Stimulated activated CD8-positive, alpha-beta memory T cell treated with anti-CD3 and anti-CD28 coated beads, Interleukin-12 subunit alpha, Interleukin-12 subunit beta, amount 100 ng/mL, for 24 hours (primary cell): ENCODE results near the gene GGT6.
A peak's percentile ranks its signal among the peaks of the same experiment; 100 is the strongest.

Experiments
- DNase-seq: peaks from one replicate; pipeline ENCODE4 v3.0.0-alpha.2; 2020; ENCODE audit errors: extremely low read depth

The GGT6 gene

DNA sequence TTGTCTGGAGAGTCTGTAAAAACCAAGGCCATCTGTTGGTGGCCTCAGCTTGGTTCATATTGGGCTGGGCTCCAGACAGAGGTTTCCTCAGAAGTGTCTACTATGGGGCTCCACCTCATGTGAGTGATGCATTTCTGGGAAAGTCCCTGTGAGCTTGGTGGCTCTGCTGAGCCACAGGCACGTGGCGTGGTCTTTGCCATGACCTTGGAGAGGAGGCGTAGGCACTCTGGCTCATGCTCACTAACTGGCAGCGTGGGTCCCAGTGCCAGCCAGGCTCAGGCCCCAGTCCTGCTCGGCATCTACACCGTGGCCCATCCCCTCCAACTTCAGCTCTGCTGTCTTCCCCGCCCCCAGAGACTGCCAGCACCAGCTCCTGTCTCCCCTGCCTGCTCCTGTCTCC lies 13.3 kb upstream of the GGT6 start:
- peak; percentile 39 for DNase-seq

DNA sequence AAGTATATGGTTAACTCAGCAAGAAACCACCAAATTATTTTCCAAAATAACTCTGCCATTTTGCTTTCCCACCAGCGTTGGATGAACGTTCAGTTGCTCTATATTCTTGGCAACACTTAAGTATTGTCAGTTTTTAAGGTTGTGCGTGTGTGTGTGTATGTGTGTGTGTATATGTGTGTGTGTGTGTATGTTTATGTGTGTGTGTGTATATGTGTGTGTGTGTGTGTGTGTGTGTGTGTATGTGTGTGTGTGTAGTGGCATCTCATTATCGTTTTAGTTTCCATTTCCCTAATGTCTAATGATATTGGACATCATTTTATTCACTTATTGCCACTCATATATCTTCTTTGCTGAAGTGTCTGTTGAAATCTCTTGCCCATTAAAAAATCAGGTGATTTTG lies 12.7 kb upstream of the GGT6 start:
- DNase-seq, result no peak

DNA sequence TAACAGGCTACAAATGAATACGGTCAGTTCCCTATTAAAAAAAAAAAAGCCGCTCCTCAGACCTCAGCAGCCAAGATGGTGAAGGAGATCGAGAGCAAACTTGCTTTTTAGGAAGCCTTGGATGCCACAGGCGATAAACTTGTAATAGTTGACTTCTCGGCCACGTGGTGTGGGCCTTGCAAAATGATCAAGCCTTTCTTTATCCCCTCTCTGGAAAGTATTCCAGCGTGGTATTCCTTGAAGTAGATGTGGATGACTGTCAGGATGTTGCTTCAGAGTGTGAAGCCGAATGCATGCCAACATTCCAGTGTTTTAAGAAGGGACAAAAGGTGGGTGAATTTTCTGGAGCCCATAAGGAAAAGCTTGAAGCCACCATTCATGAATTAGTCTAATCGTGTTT lies 11.8 kb upstream of the GGT6 start:
- DNase-seq, result no peak

DNA sequence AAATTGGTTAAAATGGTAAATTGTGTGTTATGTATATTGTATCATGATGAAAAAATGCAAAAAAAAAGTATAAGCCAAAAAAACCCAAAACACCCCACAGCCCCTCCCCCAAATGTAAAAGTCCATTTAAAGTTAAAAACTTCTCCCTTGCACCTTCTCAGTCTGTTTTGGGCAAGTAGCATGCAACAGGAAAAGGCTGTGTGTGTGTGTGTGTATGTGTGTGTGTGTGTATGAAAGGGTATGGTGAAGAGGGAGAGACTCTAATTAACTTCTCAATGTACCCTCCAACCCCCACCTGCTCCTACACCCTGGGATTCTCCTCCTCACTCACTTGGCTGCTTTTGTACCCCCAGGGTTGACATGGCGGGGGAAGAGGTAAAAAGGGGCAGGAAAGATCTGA lies 9.2 kb upstream of the GGT6 start:
- DNase-seq, result no peak

DNA sequence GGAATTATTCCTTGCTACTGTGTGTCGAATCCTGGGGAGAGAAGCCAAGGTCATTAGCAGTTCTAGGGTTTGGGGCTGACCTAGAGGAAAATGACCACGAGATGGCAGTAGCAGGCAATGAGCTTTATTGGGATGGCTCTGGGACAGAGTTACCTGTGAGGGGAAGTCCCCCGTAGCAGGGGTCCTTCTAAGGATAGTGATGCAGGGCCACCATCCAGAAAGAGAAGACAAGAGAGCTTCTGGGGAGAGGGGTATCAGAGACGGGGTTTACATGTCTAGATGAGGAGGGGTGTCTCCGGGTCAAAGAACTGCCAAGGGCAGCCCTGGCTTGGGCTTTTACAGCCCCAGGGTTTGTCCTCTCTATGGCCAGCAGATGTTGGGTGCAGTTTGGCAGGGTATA lies 6.4 kb upstream of the GGT6 start:
- no peak for DNase-seq

DNA sequence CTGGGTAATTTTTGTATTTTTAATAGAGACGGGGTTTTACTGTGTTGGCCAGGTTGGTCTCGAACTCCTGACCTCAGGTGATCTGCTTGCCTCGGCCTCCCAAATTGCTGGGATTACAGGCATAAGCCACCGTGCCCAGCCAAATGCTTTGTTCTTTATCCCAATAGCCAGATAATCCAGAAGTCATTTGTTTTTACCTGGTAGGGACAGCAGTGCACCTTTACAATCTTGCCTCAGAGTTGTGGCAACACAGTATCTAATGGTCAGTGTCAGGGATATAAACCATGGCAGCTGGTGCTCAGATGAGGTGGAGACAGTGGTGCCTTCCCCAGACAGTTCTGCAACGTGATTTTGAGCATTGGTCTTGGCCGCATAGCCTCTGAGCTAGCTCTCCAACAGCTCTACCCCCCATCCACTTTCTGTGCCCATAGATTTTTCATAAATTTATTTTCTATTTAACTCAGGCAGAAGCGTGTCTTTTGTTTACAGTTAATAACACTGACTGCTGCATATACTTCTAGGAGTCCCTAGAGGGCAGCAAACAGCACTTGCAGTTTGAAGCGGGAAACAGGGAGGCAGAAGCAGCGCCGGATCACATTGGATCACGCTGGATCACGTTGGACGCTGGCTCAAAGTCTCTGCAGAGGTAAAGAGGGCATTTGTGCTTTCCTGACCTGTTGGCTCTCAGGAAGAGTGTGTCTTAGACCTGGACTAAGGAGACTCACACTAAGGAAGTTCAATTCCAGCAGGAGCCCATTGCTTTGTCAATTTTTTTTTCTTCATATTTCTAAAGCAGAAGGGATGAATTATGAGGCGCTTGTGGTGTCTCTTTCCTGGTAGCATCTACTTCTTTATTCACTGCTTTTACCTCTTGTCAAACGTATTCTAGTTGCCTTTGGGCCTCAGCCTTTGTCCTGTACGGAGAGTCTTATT lies 5.1 kb upstream of the GGT6 start:
- no peak for DNase-seq

DNA sequence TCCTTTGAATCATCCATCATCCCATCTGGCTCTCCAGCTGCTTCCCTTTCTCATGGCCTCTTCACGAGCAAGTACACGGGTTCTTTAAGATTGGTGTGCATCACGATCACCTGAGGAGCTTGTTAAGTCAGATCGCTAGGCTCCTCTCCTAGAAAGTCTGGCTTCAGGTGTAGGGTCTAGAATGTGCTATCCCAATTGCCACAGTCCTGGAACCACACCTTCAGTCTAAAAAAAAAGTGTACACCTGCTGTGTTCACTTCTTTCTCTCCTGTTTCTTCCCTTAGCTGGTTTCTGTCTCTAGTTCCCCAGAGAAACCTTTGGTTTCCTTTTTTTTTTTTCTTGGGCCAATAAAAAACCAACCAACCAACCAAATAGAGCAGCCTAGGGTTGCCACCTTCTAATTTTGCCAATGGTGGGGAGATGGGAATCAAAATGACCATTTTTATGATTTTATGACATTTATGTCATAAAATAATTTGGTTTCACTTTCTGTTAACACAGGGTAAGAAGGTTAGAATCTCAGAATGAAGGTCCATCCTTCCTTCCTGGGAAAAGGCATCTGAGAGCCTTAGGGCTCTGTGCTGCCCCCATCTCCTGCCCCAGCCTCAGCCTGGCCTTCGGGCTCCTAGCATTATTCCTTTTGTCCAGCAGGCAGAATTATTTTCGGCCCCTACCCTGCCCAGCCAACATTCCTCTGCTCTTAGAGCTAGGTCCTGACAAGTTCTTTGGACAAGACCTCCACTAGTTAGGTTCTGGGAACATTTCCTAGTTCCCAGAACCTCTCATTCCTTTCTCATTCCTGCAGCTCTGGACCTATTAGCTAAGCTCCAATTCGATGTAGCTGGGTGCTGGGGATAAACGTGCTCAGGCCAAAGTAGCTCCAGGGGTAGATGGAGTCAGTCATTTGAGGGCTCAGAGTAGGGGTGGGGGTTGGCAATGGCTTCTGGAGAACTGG lies 1.9 kb upstream of the GGT6 start:
- no peak for DNase-seq

DNA sequence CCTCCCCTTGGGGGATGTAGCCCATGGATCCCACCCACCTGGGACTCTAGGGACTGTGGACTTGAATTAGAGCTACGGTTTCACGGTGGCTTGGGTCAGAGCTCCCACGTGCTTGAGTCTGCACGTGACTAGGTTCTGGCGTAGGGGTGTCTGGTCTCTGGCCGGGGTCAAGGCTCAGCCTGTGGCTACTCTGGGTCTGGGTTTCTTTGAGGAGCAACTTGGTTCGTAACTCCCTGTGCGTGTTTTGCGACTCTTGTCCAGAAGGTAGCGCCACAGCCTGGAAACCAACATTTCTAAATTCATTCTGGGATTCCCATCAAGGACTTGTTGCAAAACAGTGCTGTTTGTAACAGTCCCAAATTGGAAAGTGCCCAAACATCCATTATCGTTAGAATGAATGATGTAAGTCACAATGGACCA lies 470 bp upstream of the GGT6 start:
- DNase-seq, result no peak

DNA sequence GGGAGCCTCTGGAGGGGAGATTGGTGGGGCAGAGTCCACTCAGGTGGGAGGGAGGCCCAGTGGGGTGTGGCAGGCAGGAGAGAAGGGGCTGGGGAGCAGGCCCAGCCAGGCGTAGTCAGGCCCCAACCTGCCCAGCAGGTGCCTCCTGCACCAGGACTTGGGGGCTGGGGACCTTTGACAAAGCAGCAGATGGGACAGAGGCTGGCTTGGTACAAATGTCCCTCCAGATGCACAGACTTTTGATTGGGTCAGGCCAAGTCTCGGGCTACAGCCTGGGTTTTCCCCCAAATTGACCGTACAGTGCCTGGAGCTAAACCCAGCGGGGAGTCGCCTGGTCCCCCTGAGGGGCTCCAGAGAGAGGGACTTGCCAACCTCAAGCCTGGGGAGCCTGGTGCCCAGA lies 411 bp downstream of the GGT6 start:
- DNase-seq, result no peak

DNA sequence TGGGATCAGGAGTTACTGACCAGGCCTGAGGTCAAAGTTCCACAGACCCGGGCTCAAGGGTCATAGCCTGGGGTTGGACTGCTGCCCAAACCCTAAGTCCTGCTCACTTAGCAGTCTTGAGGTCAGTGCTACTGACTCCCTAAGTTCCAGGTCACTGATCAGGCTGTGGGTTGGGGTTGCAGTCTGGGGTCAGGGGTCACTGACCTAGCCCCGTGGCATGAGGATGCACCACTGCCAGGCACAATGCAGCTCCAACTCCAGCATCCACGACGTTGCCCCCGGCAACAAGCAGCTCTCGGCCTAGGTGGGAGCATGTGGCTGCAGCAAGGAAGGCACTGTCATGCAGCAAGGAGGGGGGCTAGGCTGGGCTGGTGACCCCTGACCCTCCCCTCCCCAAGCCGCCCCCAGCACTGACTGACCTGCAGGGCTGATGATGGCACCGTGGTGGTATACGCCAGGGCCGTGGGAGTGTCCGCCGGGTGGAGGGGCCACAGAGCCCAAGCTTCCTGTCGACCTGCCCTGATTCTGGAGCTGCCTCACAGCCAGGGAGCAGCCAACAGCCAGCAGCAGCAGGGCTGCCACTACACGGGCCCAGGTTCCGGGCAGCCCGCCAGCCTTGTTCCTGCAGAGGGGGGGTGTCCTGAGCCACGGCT lies 1.1 kb downstream of the GGT6 start:
- no peak for DNase-seq

DNA sequence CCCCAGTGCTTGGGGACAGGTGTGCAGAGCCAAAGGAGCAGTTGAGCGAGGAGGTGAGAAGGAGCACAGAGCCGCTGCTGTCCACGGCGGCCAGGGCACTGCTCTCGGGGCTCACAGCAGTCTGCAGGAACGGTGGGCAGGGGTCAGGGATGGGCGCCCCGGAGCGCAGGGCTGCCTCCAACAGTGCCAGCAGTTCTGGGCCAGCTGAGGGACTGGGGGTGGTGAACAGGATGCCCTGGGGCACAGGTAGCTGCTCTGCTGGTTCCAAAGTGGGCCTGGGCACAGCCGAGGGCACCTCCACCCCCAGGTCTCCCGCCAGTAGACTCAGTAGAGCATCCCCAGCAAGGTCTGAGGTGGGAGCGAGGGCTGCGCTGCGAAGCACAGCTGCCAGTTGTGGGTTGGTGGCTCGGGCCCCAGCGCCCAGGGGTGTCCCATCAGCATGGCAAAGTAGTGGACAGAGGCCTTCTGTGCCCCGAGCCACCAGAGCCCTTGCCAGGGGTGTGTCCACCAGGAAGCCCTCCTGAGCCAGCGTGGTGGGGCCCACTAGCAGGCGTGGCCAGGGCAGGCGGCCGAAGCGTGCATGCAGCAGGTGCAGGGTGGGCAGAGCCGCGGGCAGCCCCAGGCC lies 1.9 kb downstream of the GGT6 start:
- DNase-seq, result no peak

DNA sequence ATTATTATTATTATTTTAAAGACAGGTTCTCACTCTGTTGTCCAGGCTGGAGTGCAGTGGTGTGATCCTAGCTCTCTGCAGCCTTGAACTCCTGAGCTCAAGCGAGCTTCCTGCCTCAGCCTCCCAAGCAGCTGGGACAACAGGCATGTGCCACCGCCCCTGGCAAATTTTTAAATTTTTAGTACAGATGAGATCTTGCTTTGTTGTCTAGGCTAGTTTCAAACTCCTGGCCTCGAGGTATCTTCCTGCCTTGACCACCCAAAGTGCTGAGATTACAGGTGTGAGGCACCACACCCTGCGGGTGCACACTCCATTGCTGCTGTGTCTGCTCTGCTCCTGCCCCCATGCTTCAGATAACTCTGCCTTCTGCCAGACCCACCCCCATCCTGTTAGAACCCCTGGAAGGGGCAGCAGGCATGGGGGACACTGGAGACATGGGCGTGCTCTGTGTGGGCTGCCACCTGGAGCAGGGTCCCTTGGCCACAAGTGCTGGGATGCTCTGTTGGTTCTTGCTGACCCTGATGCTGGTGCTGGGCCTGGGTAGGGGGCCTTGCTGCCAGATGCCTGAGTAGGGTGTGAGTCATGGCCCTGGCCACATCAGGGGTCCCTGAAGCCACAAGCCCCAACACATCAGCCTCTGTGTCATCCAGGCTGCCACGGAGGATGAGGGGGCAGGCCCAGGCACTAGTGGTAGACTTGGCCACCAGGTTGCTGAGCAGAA lies 2.6 kb downstream of the GGT6 start:
- no peak for DNase-seq

DNA sequence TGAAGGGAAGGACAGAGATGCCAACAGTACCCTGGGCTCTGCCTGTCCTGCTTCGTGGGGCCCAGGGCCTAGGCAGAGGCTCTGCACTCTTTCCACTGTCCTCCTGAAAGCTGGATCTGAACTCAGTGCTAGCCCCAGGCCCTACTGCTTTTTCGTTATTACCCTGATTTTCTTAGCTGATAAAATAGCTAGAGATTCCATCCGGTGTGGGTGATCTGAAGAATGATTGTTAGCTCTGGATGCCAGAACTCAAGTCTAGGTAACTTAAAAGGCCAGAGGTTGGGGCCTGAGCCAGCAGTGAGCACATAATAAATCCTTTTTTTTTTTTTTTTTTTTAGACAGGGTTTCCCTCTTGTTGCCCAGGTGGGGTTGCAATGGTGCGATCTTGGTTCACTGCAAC lies 3.4 kb downstream of the GGT6 start:
- DNase-seq, result no peak

DNA sequence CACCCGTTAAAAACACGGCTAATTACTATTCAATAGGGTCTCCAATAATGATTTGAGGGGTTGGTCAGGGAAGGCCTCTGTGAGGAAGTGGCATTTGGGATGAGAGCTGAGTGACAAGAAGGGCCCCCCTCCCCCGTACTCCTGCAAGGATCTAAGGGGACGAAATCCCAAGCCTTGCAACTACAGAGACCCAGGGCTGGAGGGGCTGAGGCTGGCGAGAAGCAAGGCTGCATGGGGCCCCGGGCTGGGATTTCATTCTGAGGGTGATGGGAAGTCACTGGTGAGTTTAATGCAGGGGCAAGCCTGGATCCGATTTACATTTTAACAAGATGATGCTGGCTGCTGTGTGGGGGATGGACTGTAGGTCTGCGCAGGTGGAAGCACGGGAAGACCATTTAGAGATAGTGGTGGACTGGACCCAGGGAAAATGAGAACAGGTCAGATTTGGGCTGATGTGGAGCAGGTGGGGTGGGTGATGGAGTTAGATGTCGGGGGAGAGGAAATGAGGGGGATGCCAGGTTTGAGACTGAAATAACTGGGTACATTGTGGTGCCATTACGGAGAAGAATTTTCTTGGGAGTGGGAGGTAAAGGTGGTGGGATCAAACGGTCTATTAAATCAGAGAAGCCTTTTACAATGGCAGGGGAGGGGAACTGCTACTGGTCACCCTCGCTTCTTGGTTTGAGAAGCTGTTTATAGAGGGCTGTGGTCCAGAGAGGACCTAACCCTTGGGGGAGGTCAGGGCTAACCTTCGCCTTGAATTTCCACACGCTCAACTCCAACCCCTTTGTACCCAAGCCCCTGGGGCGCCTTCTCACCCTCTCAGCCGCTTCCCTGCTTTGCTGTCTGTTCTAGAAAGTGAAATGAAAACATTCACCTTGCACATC lies 4.3 kb downstream of the GGT6 start:
- no peak for DNase-seq

DNA sequence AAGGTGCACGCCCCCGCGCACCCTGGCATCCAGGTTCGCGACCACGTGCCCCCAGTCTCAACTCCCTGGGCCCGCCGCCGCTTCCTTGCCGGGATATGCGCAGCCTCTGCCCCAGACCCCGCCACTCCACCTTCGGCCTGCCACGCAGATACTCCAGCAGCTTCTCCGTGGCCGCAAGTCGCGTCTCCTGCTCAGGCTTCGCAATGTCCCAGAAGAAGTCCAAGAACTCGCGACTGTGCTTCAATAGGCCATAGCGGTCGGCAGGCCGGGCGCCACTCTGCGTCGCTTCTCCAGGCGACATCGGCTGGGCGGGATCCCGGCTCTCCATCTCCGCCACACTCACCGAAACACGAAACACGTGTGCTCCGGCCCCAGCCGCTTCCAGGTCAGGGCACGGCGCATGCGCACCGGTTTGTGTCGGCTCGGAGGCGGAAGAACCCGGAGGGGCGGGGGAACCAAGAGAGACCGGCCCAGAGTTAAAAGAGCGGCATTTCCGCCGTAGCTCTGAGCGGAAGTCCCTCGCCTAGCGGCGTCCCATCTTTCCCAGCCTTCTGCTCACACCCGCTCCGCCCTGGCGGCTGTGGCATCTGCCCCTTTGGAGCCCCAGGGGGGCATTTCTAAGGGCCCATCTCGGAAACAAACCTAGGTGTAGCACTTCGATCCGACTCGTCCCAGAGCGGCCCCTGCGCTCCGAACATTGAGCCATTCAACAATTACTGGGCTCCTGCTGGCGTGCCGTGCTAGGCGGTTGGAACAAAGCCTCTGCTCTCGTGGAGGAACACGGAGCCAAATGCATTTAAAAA lies 5.2 kb downstream of the GGT6 start, which contains the start of gene MYBBP1A:
MYBBP1A (minus strand) TSS at position 388 of the 803 bp plus-strand sequence; CDS start at position 328, 60 bp downstream.
- peak; percentile 96 for DNase-seq

DNA sequence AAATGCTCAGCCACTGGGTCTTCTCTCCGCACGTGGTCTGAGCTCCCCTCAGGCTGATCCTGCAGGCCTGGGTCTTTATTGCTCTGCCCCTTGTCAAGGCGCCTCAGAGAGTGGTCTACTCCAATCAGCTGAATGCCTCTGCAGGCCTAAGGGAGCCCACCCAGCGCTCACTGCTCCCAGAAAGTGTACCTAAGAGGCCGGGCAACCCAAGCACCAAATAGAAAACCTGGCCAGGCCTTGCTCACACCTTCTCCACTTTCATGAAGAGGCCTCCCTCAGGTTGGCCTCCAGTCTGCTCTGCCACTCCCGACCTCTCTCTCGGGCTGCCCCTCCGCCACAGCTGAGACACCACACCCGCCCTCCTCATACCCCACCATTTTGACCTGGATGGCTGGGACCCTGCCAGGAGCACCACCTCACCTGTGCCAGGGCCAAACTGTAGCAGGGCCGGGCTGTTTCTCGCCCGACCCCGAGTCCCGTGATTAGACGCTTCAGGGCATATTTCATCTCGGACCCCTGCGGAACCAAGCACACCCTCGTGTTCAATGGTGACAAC lies 5.9 kb downstream of the GGT6 start:
- DNase-seq, result no peak

DNA sequence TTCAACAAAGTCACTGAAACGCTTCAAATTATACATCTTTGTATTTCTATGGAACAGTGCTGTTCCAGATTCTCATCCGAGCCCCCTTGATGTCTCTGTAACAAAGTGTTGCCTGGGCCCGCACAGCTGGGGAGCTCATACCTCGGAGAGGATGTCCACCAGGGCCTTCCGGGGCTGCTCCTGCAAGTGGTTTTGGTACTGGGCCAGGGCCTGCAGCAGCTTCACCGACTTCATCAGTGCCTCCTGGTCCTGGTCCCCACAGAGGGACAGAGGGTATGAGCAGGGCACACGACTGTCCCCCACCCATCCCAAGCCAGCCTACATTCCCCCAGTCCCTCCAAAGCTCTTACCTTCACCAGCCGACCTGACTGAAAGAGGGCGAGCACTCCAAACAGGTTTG lies 6.7 kb downstream of the GGT6 start:
- no peak for DNase-seq

DNA sequence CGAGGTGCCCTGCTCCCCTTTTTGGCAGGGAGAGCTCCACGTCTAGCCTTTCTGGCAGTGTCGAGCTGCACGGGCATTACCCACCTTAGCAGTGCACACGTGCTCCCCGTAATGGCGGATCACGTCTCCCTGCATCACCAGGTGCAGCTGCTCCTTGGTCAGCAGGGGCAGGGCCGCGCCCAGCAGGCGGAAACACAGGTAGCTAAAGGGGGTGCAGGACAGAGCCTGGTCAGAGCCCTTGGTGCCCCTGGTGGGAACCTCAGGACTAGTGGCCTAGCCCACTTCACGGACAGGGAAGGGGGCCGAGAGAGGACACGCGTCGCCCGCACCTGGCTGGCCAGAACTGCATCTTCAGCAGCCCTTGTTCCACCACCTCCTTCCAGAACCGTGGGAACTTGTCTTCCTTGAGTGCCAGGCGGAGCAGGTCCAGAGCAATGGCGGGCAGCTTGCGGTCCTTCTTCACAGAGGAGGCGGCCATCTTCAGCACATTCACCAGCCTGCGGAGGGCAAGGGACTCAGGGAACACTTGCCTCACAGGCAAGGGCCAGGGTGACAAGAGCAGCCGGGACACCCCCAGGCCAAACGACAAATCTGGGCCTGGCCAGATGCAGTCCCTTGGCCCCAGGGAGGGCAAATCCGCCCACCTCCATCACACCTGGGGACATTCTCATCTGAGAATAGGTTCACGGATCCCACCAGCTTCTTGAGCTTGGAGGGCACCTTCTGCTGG lies 8.4 kb downstream of the GGT6 start:
- DNase-seq, result no peak
